Left kidney (tissue), 2 donors: ENCODE data around the gene ACOX2. TPM values are rescaled to one million over a fixed set of nuclear protein-coding genes. Genes with fewer than 3 reads are reported as not detected.
A peak's percentile ranks its signal among the peaks of the same experiment; 100 is the strongest.

Source experiments
- DNase-seq: peaks from one replicate; pipeline ENCODE4 v3.0.0-alpha.2; 2013
- polyA plus RNA-seq: library from polyadenylated mRNA; unstranded; fragments of 120-200 nt; gene quantifications from one replicate; pipeline ENCODE4 v1.2.1, GENCODE V29; 2013; ENCODE audit not compliant: insufficient read length

Gene ACOX2
- polyA plus RNA-seq, 1 donor, result 38.6 TPM

GRCh38 chr3:58474967-58475578 is 61.9 kb downstream of the ACOX2 start:
- no peak for DNase-seq

DNA sequence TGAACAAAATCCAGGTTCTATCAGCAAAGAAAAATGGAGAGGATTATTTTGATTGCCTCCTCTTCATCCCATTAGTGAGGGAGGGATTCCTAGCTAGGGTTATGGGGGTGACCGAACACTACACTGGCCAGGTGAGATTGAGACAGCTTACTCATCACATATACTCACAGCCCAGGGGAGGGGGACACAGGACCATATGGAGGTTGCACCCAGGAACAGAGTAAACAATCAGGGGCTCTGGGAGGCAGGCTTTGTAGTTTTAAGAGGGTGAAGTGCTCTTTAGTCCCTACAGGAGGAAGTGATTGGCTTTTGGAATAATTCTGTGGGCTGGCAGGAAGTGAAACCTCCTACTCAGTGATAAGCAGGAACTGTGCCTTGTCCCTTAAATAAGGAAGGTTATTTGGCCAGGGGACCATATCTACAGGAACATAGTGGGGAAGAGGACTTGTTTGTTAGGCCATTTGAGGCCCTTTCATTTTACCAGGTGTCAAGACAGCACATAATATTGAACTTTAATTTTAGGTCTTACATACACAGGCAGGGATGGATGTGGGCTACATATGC is 62.6 kb downstream of the ACOX2 start:
- no peak for DNase-seq

DNA sequence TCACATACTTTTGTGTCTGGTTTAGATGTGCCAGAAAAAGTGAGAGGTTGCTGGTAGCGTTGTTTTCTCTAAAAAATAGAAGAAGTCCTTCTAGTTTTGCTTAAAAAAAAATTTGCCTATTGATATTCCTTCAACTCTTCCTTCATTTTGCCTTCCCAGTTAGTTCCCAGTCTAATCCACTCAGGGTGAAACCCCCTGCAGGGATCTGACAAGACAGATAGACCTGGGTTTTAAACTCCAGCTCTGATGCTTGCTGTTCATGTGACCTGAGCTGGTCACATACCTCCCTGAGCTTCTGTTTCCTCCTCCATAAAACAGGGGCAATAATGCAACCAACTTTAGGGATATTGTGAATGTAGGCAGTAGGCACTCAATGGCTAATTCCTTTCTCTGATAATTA is 63.7 kb downstream of the ACOX2 start:
- no peak for DNase-seq

DNA sequence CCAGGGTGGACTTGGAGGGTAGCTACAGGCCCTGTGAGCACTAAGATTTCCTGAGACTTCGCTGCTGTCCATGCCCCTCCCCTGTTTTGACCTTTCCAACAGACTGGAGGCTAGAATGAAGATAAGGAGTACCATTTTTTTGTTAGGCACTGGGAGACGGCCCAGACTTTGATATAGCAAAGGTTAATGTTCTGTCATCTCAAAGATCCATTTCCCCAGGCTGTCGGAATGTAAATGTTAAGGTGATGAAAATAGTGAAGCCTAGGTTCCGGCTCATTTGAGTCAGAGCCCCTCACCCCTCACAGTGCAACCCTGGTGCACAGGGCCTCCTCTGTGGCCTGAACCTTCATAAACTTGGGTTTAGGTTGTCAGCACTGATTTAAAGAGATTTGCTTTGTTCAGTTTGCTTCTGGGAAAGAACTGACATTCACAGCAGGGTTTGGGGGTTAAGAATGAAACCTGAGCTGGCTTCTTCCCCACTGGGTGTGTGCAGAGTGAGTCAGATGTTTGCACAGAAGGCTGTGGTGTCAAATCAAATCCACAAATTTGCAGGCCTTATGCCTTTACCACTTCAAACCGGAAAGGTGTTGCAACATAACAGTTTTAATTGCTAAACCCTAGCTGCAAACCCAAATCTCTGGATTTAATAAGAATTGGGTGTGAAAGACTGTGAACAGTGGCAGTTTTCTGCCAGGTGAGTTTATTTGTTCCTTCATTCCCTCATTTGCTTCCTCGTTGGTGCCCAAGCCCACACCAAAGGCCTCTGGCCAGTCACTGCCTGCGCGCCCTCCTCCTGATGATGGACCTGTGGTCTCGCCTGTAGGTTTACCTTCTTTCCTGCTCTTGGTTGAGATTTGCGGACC is 65.7 kb downstream of the ACOX2 start:
- DNase-seq, result peak; percentile 50

DNA sequence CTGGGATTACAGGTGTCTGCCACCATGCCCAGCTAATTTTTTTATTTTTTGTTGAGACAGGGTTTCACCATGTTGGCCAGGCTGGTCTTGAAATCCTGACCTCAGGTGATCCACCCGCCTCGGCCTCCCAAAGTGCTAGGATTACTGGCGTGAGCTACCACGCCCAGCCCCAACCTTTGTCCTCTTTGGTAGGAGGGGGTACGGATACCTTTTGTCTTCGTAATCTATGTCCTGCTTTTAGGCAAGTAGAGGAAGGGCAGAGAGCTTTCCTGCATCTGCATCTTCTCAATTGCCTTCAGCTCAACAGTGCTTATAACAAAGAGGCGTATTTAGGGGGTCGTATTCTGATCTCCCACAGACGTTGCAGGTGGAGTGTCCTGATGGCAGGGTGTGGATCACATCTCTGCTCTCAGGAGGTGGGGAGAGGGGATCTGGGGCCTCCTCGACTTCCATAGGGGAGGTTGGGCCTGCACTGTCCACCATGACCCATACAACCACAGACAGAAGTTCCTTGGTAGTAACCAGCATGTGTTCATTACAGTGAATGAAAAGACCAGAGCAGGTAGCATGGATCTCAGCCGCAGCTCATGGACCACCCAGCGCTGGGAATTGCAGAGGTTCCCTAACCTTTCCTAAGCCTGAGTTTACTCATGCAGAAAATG is 66.5 kb downstream of the ACOX2 start:
- DNase-seq, result peak; percentile 22

DNA sequence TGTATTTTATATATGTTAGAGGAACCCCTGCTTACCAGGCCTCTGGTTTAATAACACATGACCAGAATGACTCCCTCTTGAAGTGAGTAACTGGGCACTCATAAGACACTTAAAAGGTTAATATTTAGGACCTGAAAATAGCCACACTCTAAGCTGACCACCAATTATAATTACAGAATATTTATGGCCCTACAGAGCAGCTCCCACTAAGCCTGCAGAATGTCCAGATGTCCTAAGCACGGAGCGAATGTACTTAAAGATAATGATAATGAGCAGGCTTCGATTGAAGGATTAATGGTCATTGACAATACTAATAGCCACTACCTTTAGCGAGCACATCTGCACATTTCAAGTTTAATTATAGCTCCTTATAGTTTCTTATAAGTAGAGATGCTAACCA is 67.9 kb downstream of the ACOX2 start:
- no peak for DNase-seq

DNA sequence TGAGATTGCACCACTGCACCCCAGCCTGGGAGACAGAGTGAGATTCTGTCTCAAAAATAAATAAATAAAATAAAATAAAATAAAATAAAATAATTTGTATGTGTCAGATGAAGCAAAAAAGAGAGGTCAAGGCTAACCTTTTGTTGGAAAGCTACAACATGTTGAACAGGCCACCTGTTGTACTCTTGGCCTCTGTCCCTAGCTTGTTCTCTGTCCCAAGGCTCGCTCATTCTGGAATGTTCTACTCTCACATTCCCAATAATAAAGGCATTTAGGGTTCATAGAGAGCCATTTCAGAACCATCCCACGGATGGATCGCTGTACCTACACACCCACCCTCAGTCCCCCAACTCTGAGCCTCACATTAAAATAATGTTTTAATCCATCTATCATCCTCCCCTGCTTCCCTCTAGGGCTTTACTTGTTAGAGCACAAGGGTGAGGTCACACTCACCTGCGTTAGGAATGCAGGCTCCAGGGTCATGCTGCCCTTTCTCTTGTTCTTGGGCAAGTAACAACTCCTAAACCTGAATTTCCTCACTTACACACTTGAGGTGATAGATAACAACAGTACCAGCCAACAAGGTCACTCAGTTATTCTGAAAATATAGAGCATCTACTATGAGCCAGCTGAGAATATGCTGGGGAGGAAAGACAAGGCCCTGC is 70.0 kb downstream of the ACOX2 start:
- DNase-seq, result no peak

DNA sequence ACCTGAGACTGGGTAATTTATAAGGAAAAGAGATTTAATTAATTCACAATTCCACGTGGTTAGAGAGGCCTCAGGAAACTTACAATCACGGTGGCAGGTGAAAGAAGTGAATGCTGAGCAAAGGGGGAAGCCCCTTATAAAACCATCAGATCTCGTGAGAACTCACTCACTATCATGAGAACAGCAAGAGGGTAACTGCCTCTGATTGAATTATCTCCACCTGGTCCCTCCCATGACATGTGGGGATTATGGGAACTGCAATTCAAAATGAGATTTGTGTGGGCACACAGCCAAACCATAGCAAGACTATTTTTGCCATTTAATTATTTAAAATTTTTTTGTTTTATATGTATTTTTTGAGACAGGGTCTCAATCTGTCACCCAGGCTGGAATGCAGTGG is 72.1 kb downstream of the ACOX2 start:
- DNase-seq, result no peak

DNA sequence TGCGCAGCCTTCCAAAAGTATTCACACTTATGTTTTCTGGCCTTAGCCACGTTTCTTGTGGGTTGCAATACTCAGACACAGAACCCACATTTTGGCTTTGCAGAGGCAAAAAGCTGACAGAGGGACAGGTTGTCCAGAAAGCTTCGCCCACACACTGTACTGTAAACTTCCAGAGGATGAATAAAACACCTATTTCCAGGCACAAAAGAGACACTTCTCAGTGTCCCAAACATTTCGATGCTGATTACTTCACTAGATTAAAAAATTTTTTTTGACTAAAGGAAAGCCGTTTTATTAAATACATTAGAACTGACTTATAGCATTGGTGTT is 73.1 kb downstream of the ACOX2 start:
- DNase-seq, result no peak

DNA sequence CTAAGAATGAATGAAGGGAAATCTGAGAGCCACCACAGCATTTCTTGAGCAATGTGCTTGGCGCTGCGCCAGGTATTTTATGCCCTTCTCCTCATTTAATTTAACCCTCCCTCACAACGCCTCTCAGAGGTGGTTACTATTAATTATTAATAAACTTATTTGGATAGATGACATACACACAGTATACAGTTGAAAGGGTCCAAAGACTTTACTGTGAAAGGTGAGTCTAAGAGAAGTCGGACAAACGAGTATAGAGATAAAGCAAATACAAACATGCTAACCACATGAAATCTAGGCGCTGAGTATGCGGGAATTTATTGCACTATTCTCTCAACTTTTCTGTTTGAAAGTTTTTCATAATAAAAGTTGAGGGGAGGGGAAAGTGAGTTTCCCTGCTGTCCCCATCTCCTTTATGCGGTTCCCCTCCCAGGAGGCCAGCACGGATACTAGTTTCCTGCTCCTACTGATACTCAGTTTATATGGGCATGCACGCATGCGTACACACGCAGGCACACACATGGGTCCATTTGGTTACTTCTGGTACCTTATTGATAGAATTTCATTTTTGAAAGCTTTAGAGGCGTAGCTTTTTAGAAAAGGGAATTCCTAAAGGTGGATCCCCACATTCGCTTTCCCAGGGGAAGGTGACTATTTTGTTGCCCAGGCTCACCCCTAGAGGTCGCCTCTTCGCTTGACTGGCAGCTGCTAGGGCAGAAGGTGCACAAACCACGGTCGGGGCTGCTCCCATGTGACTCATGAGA is 73.6 kb downstream of the ACOX2 start:
- DNase-seq, result peak; percentile 43

- no peak for DNase-seq
Measured at GRCh38 chr3:58462829-58463180, 74.2 kb downstream of the ACOX2 start.

- DNase-seq, result no peak
Measured at GRCh38 chr3:58459160-58459559, 77.8 kb downstream of the ACOX2 start.

Other genes starting within 250 kb of the ACOX2 start
- 27.4 TPM for gene RPP14, start 230.9 kb downstream of the ACOX2 start, polyA plus RNA-seq
- gene HTD2, start 230.7 kb downstream of the ACOX2 start, polyA plus RNA-seq, result 15.1 TPM
- gene PXK, start 204.3 kb downstream of the ACOX2 start, polyA plus RNA-seq, result 32.5 TPM
- 117 TPM for gene PDHB, start 103.4 kb downstream of the ACOX2 start, polyA plus RNA-seq
- gene KCTD6, start 45.1 kb downstream of the ACOX2 start, polyA plus RNA-seq, result 39.8 TPM
- gene FAM107A, start 40.2 kb upstream of the ACOX2 start, polyA plus RNA-seq, result 4.2 TPM
- 0.91 TPM for gene FAM3D, start 129.6 kb upstream of the ACOX2 start, polyA plus RNA-seq